Measurements from ENCODE around the gene MED13L. TPM values are rescaled to one million over a fixed set of nuclear protein-coding genes. Genes with fewer than 3 reads are reported as not detected.

The MED13L gene
- total RNA-seq, 3 donors from 2014 or later = 248 to 387 (median 279) TPM

GRCh38 chr12:116146386-116146785 is 131.1 kb downstream of the MED13L start:
- intact Hi-C loops (cut with DNase I; ENCODE audit: low total_unique reads) = no loop called here
- Histone ChIP-seq H3K27ac (no peak overlapping the region), H3K9me3 (no peaks in the 10 kb centered on the region), H3K36me3 (no peaks in the 10 kb centered on the region), H3K4me1 (peaks cover 0 to 6% of the 10 kb centered on the region in 2 donors), H3K27me3 (no peaks in the 10 kb centered on the region), H3K4me3 (no peak overlapping the region)
- TF ChIP-seq POLR2A (IDR thresholded peaks at IDR 0.05) = no peak
- TF ChIP-seq POLR2AphosphoS5 (IDR thresholded peaks at IDR 0.05) = no peak
- no peak for TF ChIP-seq CTCF (IDR thresholded peaks at IDR 0.05)
- no peak for DNase-seq (ENCODE audit: low spot score in 2 of 2)

GRCh38 chr12:116145451-116145850 is 132.0 kb downstream of the MED13L start:
- H3K27ac ChIP-seq = no peak overlapping the region
- H3K4me1 ChIP-seq = peaks cover 0 to 6% of the 10 kb centered on the region in 2 donors
- H3K9me3 ChIP-seq = no peaks in the 10 kb centered on the region
- intact Hi-C loops (cut with DNase I; ENCODE audit: low total_unique reads) = no loop called here
- no peak for DNase-seq (ENCODE audit: low spot score in 2 of 2)
- no peaks in the 10 kb centered on the region for H3K36me3 ChIP-seq
- H3K4me3 ChIP-seq = no peak overlapping the region
- H3K27me3 ChIP-seq = no peaks in the 10 kb centered on the region
- TF ChIP-seq CTCF (IDR thresholded peaks at IDR 0.05) (no peak), POLR2AphosphoS5 (IDR thresholded peaks at IDR 0.05) (no peak), POLR2A (IDR thresholded peaks at IDR 0.05) (no peak)

- H3K27ac ChIP-seq = no peak overlapping the region
- no peaks in the 10 kb centered on the region for H3K9me3 ChIP-seq
- no peak overlapping the region for H3K4me3 ChIP-seq
- H3K36me3 ChIP-seq = no peaks in the 10 kb centered on the region
- no peaks in the 10 kb centered on the region for H3K27me3 ChIP-seq
- TF ChIP-seq POLR2AphosphoS5 (IDR thresholded peaks at IDR 0.05) (no peak), CTCF (IDR thresholded peaks at IDR 0.05) (no peak), POLR2A (IDR thresholded peaks at IDR 0.05) (no peak)
- intact Hi-C loops (cut with DNase I; ENCODE audit: low total_unique reads) = no loop called here
- DNase-seq (ENCODE audit: low spot score in 2 of 2) = no peak
- peaks cover 0 to 11% of the 10 kb centered on the region in 2 donors for H3K4me1 ChIP-seq
These were observed 133.1 kb downstream of the MED13L start for GRCh38 chr12:116144384-116144783.

- intact Hi-C loops (cut with DNase I; ENCODE audit: low total_unique reads) = no loop called here
- Histone ChIP-seq H3K4me1 (peaks cover 0 to 11% of the 10 kb centered on the region in 2 donors), H3K27me3 (no peaks in the 10 kb centered on the region), H3K4me3 (no peak overlapping the region), H3K9me3 (no peaks in the 10 kb centered on the region), H3K27ac (no peak overlapping the region), H3K36me3 (no peaks in the 10 kb centered on the region)
- DNase-seq (ENCODE audit: low spot score in 2 of 2) = no peak
- no peak for TF ChIP-seq POLR2A (IDR thresholded peaks at IDR 0.05)
- TF ChIP-seq CTCF (IDR thresholded peaks at IDR 0.05) = no peak
- TF ChIP-seq POLR2AphosphoS5 (IDR thresholded peaks at IDR 0.05) = no peak
These were observed 133.6 kb downstream of the MED13L start for GRCh38 chr12:116143909-116144308.

GRCh38 chr12:116142936-116143898 is 134.3 kb downstream of the MED13L start:
- no peak for TF ChIP-seq CTCF (IDR thresholded peaks at IDR 0.05)
- TF ChIP-seq POLR2AphosphoS5 (IDR thresholded peaks at IDR 0.05) = no peak
- no peak for TF ChIP-seq POLR2A (IDR thresholded peaks at IDR 0.05)
- no peak for DNase-seq (ENCODE audit: low spot score in 2 of 2)
- Histone ChIP-seq H3K27ac (no peak overlapping the region), H3K4me3 (no peak overlapping the region), H3K27me3 (no peaks in the 10 kb centered on the region), H3K9me3 (no peaks in the 10 kb centered on the region), H3K36me3 (no peaks in the 10 kb centered on the region), H3K4me1 (peaks cover 0 to 11% of the 10 kb centered on the region in 2 donors)
- intact Hi-C loops (cut with DNase I; ENCODE audit: low total_unique reads) = no loop called here

All from breast epithelium (tissue), 4 donors.